Endothelial cell (in vitro differentiated cells): ENCODE measurements around the gene C22orf31. TPM values are rescaled to one million over a fixed set of nuclear protein-coding genes. Genes with fewer than 3 reads are reported as not detected.

ENCODE experiments used
- DNase-seq: peaks from one replicate; pipeline ENCODE4 v3.0.0; 2021; ENCODE audit warnings: low spot score
- H3K27ac Mint-ChIP-seq: one replicate; pipeline ENCODE4 v1.8.0; 2021; ENCODE audit warnings: mixed read lengths, inconsistent platforms; ENCODE audit not compliant: unreplicated experiment
- H3K27me3 Mint-ChIP-seq: one replicate; pipeline ENCODE4 v1.8.0; 2021; ENCODE audit warnings: mild to moderate bottlenecking, moderate library complexity, mixed read lengths, inconsistent platforms; ENCODE audit not compliant: unreplicated experiment
- H3K36me3 Mint-ChIP-seq: one replicate; pipeline ENCODE4 v1.8.0; 2021; ENCODE audit warnings: mild to moderate bottlenecking, low read depth, mixed read lengths, inconsistent platforms; ENCODE audit not compliant: unreplicated experiment
- H3K4me1 Mint-ChIP-seq: one replicate; pipeline ENCODE4 v1.8.0; 2021; ENCODE audit warnings: mild to moderate bottlenecking, mixed read lengths, inconsistent platforms; ENCODE audit not compliant: unreplicated experiment
- H3K4me3 Mint-ChIP-seq: one replicate; pipeline ENCODE4 v1.8.0; 2021; ENCODE audit warnings: mild to moderate bottlenecking, mixed read lengths, inconsistent platforms; ENCODE audit not compliant: unreplicated experiment
- H3K9me3 Mint-ChIP-seq: one replicate; pipeline ENCODE4 v1.8.0; 2021; ENCODE audit warnings: mixed read lengths, inconsistent platforms; ENCODE audit not compliant: unreplicated experiment
- total RNA-seq: library from RNA; stranded (reverse); fragmentation: NEBNext Ultra II Directional; extraction: Animal tissue kit (Norgen Biotek cat#: 25700); gene quantifications from one replicate; pipeline ENCODE4 v1.2.1, GENCODE V29; 2021; ENCODE audit not compliant: unreplicated experiment
- TF ChIP-seq, protein P1 (sequence below): fragments of 200-600 bp; sonication (generic); IDR thresholded peaks from one replicate; pipeline ENCODE4 v1.5.0; 2021; ENCODE audit warnings: antibody characterized with exemption; ENCODE audit not compliant: unreplicated experiment

Gene C22orf31
- total RNA-seq, 1 donor from 2014 or later, result not detected

DNA sequence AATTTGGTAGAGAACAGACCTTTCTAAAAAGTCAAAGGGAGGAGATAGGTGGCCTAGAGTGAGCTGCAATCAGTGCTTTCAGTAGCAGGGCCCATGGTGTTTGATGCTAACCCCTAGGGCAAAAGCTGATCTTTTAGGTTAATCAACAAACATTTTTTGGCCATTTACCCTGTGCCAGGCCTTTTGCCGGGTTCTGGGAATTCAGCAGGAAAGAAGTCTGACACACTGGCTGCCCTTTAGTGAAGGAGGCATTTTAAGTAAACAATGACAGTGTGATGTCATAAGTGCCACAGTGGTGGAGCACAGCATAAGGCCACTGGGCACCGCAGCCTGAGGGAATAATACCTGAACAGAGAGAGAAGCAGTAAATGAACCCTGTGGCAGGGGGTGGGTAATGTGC lies 29.0 kb downstream of the C22orf31 start:
- DNase-seq, result no peak
- TF ChIP-seq, protein P1, sequence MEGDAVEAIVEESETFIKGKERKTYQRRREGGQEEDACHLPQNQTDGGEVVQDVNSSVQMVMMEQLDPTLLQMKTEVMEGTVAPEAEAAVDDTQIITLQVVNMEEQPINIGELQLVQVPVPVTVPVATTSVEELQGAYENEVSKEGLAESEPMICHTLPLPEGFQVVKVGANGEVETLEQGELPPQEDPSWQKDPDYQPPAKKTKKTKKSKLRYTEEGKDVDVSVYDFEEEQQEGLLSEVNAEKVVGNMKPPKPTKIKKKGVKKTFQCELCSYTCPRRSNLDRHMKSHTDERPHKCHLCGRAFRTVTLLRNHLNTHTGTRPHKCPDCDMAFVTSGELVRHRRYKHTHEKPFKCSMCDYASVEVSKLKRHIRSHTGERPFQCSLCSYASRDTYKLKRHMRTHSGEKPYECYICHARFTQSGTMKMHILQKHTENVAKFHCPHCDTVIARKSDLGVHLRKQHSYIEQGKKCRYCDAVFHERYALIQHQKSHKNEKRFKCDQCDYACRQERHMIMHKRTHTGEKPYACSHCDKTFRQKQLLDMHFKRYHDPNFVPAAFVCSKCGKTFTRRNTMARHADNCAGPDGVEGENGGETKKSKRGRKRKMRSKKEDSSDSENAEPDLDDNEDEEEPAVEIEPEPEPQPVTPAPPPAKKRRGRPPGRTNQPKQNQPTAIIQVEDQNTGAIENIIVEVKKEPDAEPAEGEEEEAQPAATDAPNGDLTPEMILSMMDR, result no peak
- Mint-ChIP-seq H3K4me3 (no peak overlapping the region), H3K36me3 (no peaks in the 10 kb centered on the region), H3K4me1 (peaks cover 6% of the 10 kb centered on the region), H3K9me3 (no peaks in the 10 kb centered on the region), H3K27me3 (no peaks in the 10 kb centered on the region), H3K27ac (no peak overlapping the region)

DNA sequence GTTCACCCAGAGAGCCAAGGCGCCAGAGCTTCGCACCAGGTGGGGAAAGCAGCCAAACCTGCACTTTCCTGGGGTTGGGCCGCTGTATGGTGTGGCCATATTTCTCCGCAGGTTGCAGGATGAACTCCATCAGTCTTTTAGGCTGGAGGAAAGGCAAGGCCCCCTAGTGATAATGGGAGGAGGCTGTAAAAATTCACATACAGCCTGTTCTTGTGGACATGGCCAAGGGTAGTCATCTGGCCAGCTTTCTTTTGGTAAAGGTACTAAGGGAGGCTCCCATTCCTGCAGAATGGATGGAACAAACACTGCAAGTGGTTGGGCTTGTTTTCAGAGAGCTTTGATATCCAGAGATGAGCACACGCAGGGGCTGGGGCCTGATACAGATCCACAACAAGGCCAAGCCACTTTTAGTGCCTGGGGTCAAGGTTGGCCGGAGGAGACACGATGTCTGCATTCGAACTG lies 29.6 kb downstream of the C22orf31 start:
- no peak for DNase-seq
- no peak overlapping the region for H3K4me3 Mint-ChIP-seq
- H3K4me1 Mint-ChIP-seq, result peaks cover 6% of the 10 kb centered on the region

DNA sequence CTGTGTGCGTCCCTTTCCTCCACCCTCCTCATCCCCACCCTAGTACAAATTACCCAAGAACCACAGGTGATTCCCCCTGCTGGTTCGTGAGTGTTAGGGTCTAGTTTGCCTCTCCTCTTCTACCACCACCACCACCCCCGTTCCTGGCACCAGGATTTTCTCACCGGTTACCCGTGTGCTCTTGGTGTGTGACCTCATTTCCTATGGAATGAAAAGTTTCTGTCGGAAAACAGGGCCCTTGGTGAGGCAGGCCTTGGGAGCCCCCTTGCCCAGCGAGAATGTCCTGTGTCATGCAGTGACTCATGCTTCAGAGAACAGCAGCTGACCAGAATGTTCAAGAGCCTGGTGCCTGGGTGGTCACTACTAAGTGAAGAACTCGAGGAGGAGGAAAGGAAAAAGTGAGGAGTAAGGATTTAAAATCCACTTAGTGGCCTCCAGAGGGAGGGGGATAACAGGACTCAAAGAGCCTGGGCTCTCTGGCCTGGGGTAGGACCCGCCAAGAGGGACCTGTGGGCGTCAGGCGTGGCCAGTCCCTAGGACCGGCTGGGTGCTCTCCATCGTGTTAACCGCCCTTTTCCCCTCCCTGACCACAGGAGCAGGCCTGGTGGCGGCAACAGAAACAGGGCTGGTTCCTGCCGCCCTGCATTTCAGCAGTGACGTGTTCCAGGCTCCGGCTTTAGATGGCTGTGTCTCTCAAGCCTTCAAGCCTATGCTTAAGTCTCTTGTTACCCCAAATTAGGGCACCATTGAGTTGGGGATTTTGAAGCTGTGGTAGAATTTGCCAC lies 30.2 kb downstream of the C22orf31 start:
- DNase-seq, result peak; percentile 41
- Mint-ChIP-seq H3K4me3 (peak overlapping the region; percentile 88), H3K27me3 (no peaks in the 10 kb centered on the region), H3K4me1 (peaks cover 6% of the 10 kb centered on the region), H3K9me3 (no peaks in the 10 kb centered on the region), H3K27ac (peak overlapping the region; percentile 85), H3K36me3 (no peaks in the 10 kb centered on the region)
- TF ChIP-seq, protein P1, result no peak

More for the DNA sequence above, 29.6 kb downstream of the C22orf31 start:
- no peaks in the 10 kb centered on the region for H3K9me3 Mint-ChIP-seq
- H3K27ac Mint-ChIP-seq, result no peak overlapping the region
- TF ChIP-seq, protein P1, result no peak
- H3K27me3 Mint-ChIP-seq, result no peaks in the 10 kb centered on the region
- H3K36me3 Mint-ChIP-seq, result no peaks in the 10 kb centered on the region

DNA sequence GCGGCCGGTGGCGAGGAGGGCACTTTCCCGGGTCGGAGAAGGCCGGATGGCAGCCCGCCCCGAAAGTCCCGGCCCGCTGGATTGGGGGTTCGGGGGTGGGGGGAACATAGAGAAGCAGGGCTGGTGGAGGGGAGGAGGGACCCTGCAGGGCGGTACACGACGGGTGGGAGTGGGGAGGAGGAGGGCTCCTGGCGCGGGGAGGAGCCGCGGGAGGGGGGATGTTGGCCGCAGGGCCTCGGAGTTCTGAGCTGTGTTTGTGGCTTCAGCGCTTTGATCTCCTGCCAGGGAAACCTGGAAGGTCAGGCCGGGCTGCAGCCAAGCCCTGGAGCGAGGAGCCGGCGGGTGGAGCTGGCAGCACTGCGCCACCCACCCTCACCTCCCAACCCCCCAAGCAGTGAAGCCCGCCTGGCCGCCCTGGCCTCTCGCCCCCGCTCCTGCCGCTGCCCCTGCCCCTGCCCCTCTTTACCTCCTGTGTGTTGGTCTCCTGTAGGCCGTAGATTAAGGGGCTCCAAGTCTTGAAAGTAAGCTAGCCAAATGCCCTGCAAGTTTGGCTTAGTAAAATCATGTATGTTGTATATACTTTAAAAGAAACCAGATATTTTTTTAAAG lies 30.9 kb downstream of the C22orf31 start:
- Mint-ChIP-seq H3K4me1 (peaks cover 6% of the 10 kb centered on the region), H3K9me3 (no peaks in the 10 kb centered on the region), H3K36me3 (no peaks in the 10 kb centered on the region), H3K27me3 (no peaks in the 10 kb centered on the region), H3K27ac (no peak overlapping the region), H3K4me3 (peak overlapping the region; percentile 89)
- DNase-seq, result peak; percentile 53
- TF ChIP-seq, protein P1, result no peak
